HCT116 (cell line): ENCODE measurements around the gene SERGEF. TPM values are rescaled to one million over a fixed set of nuclear protein-coding genes. Genes with fewer than 3 reads are reported as not detected.

Experiments used
- ATAC-seq: fragments of 200-7000 bp; cut with Tn5 transposase; 2 replicates; pipeline ENCODE4 v1.9.1; 2020; ENCODE audit warnings: mild to moderate bottlenecking, moderate library complexity
- BruUV-seq: library from RNA; stranded (reverse); fragments of 400-500 nt; replicated peaks from 2 replicates; lab custom pipeline; 2021; lab: Mats Ljungman, UMichigan
- CTCF ChIA-PET: fragments of 300-600 bp; sonication (Branson Sonifier 250); formaldehyde crosslinking; loops from one replicate; lab custom pipeline; 2021; ENCODE audit warnings: antibody characterized with exemption; lab: Charles Lee
- POLR2A ChIA-PET: fragments of 300-600, 350-600 bp; sonication (Branson Sonifier 250); formaldehyde crosslinking; loops from one replicate; lab custom pipeline; 2021; ENCODE audit warnings: antibody characterized with exemption; lab: Charles Lee
- RAD21 ChIA-PET, 2 experiments: fragments of 300-600 bp; sonication (Branson Sonifier 250); formaldehyde crosslinking; loops; one replicate each; lab custom pipeline; 2023; ENCODE audit warnings: low total read pairs in 2 of 2; ENCODE audit not compliant: uncharacterized antibody in 2 of 2, unreplicated experiment in 2 of 2, low non-redundant PET in 1 of 2; lab: Charles Lee
- DNase-seq: peaks from one replicate; pipeline ENCODE4 v3.0.0-alpha.2; 2010; ENCODE audit warnings: low read depth, low spot score
- H2AFZ ChIP-seq: fragments of 200-600 bp; shearing (Covaris generic), sonication (generic); 2 replicates; pipeline ENCODE4 v1.6.1; 2017; ENCODE audit warnings: low read depth, mixed run types, mixed read lengths, antibody characterized with exemption, low read length; ENCODE audit not compliant: poor library complexity, severe bottlenecking
- H3K27ac ChIP-seq: 2 replicates; pipeline ENCODE4 v1.5.1; 2012; ENCODE audit warnings: low read depth, low read length
- H3K27me3 ChIP-seq: fragments of 200-600 bp; sonication (generic); 2 replicates; pipeline ENCODE4 v1.6.1; 2016; ENCODE audit warnings: mixed run types, low read length, mixed read lengths; ENCODE audit not compliant: insufficient read depth
- H3K36me3 ChIP-seq, 2 experiments: fragments of 200-500 bp in 1 of 2; fragments of 200-600 bp in 1 of 2; sonication (Bioruptor generic) in 1 of 2; sonication (generic) in 1 of 2; 2 replicates each; pipeline versions ENCODE4 v1.5.1 to v1.6.1; 2014 to 2016; ENCODE audit warnings: low read length in 2 of 2, inconsistent platforms in 1 of 2, mixed read lengths in 1 of 2, mixed run types in 1 of 2; ENCODE audit not compliant: insufficient read depth in 2 of 2, control insufficient read depth in 1 of 2
- H3K4me1 ChIP-seq, 2 experiments: fragments of 200-600 bp in 1 of 2; sonication (generic) in 1 of 2; 2 replicates each; pipeline versions ENCODE4 v1.5.1 to v1.6.1; 2012 to 2017; ENCODE audit warnings: low read length in 2 of 2, inconsistent platforms in 1 of 2, mild to moderate bottlenecking in 1 of 2, mixed read lengths in 1 of 2, mixed run types in 1 of 2, moderate library complexity in 1 of 2; ENCODE audit not compliant: insufficient read depth in 2 of 2, control insufficient read depth in 1 of 2
- H3K4me2 ChIP-seq: fragments of 200-600 bp; sonication (generic); 2 replicates; pipeline ENCODE4 v1.6.1; 2017; ENCODE audit warnings: mixed run types, low read length, mixed read lengths
- H3K4me3 ChIP-seq, 2 experiments: fragments of 200-600 bp in 1 of 2; sonication (generic) in 1 of 2; replicated peaks in 1 of 2; 2 replicates each; pipeline ENCODE4 v1.5.1; 2011 to 2016; ENCODE audit warnings: low read length in 2 of 2, control low read depth in 1 of 2, low read depth in 1 of 2, mild to moderate bottlenecking in 1 of 2, mixed read lengths in 1 of 2, mixed run types in 1 of 2
- H3K79me2 ChIP-seq: fragments of 200-600 bp; sonication (generic); 2 replicates; pipeline ENCODE4 v1.6.1; 2017; ENCODE audit warnings: mild to moderate bottlenecking, mixed run types, low read length, moderate library complexity, mixed read lengths; ENCODE audit not compliant: insufficient read depth
- H3K9ac ChIP-seq: fragments of 200-600 bp; sonication (generic); 2 replicates; pipeline ENCODE4 v1.6.1; 2016; ENCODE audit warnings: low read length, mixed read lengths
- H3K9me2 ChIP-seq: fragments of 200-600 bp; sonication (generic), shearing (Covaris generic); 2 replicates; pipeline ENCODE4 v1.6.1; 2017; ENCODE audit warnings: mixed run types, mild to moderate bottlenecking, moderate library complexity; ENCODE audit not compliant: insufficient read depth
- H3K9me3 ChIP-seq, 2 experiments: fragments of 200-500 bp in 1 of 2; fragments of 200-600 bp in 1 of 2; sonication (Bioruptor generic) in 1 of 2; sonication (generic) in 1 of 2; 2 replicates each; pipeline ENCODE4 v1.6.1; 2014 to 2017; ENCODE audit warnings: low read length in 2 of 2, mixed read lengths in 2 of 2, inconsistent platforms in 1 of 2, low read depth in 1 of 2, mild to moderate bottlenecking in 1 of 2, mixed run types in 1 of 2, moderate library complexity in 1 of 2; ENCODE audit not compliant: control insufficient read depth in 1 of 2, insufficient read depth in 1 of 2
- H4K20me1 ChIP-seq: fragments of 200-600 bp; sonication (generic), shearing (Covaris generic); 2 replicates; pipeline ENCODE4 v1.6.1; 2017; ENCODE audit warnings: mixed run types, mild to moderate bottlenecking, moderate library complexity; ENCODE audit not compliant: insufficient read depth
- CBX3 ChIP-seq: IDR thresholded peaks from 2 replicates; pipeline ENCODE4 v1.6.1; 2012; ENCODE audit warnings: low read depth
- CEBPB ChIP-seq: IDR thresholded peaks from 2 replicates; pipeline ENCODE4 v1.6.1; 2012; ENCODE audit warnings: low read depth
- EGR1 ChIP-seq: IDR thresholded peaks from 2 replicates; pipeline ENCODE4 v1.6.1; 2012; ENCODE audit warnings: low read depth
- ELF1 ChIP-seq: IDR thresholded peaks from 2 replicates; pipeline ENCODE4 v1.6.1; 2012; ENCODE audit warnings: low read depth, borderline replicate concordance
- EZH2 ChIP-seq: fragments of 200-600 bp; sonication (generic); IDR thresholded peaks from 2 replicates; pipeline ENCODE4 v1.6.1; 2017; ENCODE audit warnings: antibody characterized with exemption, mixed run types
- EZH2phosphoT487 ChIP-seq: fragments of 200-600 bp; IDR thresholded peaks from 2 replicates; pipeline ENCODE4 v1.6.1; 2018; ENCODE audit warnings: antibody characterized with exemption, borderline replicate concordance
- FOSL1 ChIP-seq: IDR thresholded peaks from 2 replicates; pipeline ENCODE4 v1.6.1; 2012; ENCODE audit warnings: low read depth
- POLR2A ChIP-seq: IDR thresholded peaks from 2 replicates; pipeline ENCODE4 v1.7.0; 2011; ENCODE audit warnings: borderline replicate concordance; ENCODE audit not compliant: insufficient read depth, insufficient read length; ENCODE audit errors: extremely low read depth
- SIN3A ChIP-seq: IDR thresholded peaks from 2 replicates; pipeline ENCODE4 v1.6.1; 2012; ENCODE audit warnings: low read depth
- SP1 ChIP-seq: IDR thresholded peaks from 2 replicates; pipeline ENCODE4 v1.6.1; 2012; ENCODE audit warnings: low read depth
- YY1 ChIP-seq: IDR thresholded peaks from 2 replicates; pipeline ENCODE4 v1.6.1; 2011; ENCODE audit warnings: low read length, low read depth, moderate library complexity, mild to moderate bottlenecking; ENCODE audit not compliant: insufficient replicate concordance; ENCODE audit errors: extremely low read depth
- ZFX ChIP-seq: fragments of 450-650 bp; IDR thresholded peaks from 2 replicates; pipeline ENCODE4 v1.6.1; 2017
- ZNF274 ChIP-seq: fragments of 200-500 bp; sonication (Bioruptor generic); IDR thresholded peaks from 2 replicates; pipeline ENCODE4 v1.6.1; 2014; ENCODE audit warnings: mild to moderate bottlenecking, low read depth, low read length, inconsistent platforms
- intact Hi-C: fragments of 100-400 bp; cut with micrococcal nuclease; formaldehyde crosslinking; loops from 2 replicates; pipeline ENCODE4 v1.10.0; 2022
- total RNA-seq: library from RNA; stranded (reverse); gene quantifications from one replicate; pipeline ENCODE4 v1.2.1, GENCODE V29; 2021; ENCODE audit not compliant: unreplicated experiment
- TF ChIP-seq, protein P1 (sequence below): IDR thresholded peaks from 2 replicates; pipeline ENCODE4 v1.6.1; 2012; ENCODE audit warnings: low read depth
- TF ChIP-seq, protein P2 (sequence below): IDR thresholded peaks from 2 replicates; pipeline ENCODE4 v1.6.1; 2011; ENCODE audit warnings: mild to moderate bottlenecking, low read length, moderate library complexity; ENCODE audit not compliant: insufficient replicate concordance; ENCODE audit errors: extremely low read depth
- TF ChIP-seq, protein P3 (sequence below): IDR thresholded peaks from 2 replicates; pipeline ENCODE4 v1.6.1; 2012
- TF ChIP-seq, protein P4 (sequence below), 3 experiments: fragments of 200-600 bp in 1 of 3; sonication (generic) in 1 of 3; IDR thresholded peaks in 2 of 3; conservative IDR thresholded peaks in 1 of 3; 2 replicates each; pipeline ENCODE4 v1.5.1; 2012 to 2017; ENCODE audit warnings: low read depth in 2 of 3, low read length in 2 of 3, antibody characterized with exemption in 1 of 3, borderline replicate concordance in 1 of 3, control low read depth in 1 of 3, mild to moderate bottlenecking in 1 of 3, mixed read lengths in 1 of 3, mixed run types in 1 of 3, moderate library complexity in 1 of 3; ENCODE audit not compliant: insufficient read depth in 1 of 3
- TF ChIP-seq, protein P5 (sequence below): IDR thresholded peaks from 2 replicates; pipeline ENCODE4 v1.6.1; 2012

The SERGEF gene
- total RNA-seq, 1 experiment from 2014 or later: 32.8 TPM

DNA sequence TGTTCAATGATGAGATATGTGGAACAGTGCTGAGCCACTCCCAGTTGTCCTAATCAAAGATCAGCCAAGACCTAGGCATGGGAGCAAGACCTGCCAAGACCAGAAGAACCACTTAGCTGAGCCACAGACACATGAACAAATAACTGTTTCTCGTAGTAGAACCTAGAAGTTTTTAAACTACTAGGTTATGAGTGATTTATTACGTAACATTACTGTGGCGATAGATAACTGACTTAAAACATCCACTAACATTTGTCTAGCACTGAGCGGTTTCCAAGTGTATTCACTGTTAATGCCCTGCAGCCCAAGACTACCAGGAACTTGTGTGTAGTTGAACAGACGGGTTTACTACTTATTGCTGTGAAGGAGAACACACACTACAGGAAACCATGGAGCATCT lies 120.4 kb downstream of the SERGEF start:
- POLR2A ChIA-PET: no interaction called here
- H3K79me2 ChIP-seq: no peaks in the 10 kb centered on the region
- CTCF ChIA-PET: no interaction called here
- no peak overlapping the region for H2AFZ ChIP-seq
- DNase-seq (no peak), ATAC-seq (no peak)
- no peak overlapping the region for H3K27ac ChIP-seq
- RAD21 ChIA-PET: no interaction called here
- no peaks in the 10 kb centered on the region for H3K9me3 ChIP-seq
- BruUV-seq: no TSS peak
- H3K27me3 ChIP-seq: no peaks in the 10 kb centered on the region
- H3K4me2 ChIP-seq: no peak overlapping the region
- no peaks in the 10 kb centered on the region for H3K4me1 ChIP-seq
- H3K9ac ChIP-seq: no peak overlapping the region
- intact Hi-C loops: no loop called here
- no peaks in the 10 kb centered on the region for H4K20me1 ChIP-seq
- TF ChIP-seq ZNF274 (no peak), CBX3 (no peak), ZFX (no peak), CEBPB (no peak), EZH2 (no peak), ELF1 (no peak), SP1 (no peak), POLR2A (no peak), YY1 (no peak), EGR1 (no peak), SIN3A (no peak), FOSL1 (no peak), EZH2phosphoT487 (no peak)
- TF ChIP-seq, protein P1, sequence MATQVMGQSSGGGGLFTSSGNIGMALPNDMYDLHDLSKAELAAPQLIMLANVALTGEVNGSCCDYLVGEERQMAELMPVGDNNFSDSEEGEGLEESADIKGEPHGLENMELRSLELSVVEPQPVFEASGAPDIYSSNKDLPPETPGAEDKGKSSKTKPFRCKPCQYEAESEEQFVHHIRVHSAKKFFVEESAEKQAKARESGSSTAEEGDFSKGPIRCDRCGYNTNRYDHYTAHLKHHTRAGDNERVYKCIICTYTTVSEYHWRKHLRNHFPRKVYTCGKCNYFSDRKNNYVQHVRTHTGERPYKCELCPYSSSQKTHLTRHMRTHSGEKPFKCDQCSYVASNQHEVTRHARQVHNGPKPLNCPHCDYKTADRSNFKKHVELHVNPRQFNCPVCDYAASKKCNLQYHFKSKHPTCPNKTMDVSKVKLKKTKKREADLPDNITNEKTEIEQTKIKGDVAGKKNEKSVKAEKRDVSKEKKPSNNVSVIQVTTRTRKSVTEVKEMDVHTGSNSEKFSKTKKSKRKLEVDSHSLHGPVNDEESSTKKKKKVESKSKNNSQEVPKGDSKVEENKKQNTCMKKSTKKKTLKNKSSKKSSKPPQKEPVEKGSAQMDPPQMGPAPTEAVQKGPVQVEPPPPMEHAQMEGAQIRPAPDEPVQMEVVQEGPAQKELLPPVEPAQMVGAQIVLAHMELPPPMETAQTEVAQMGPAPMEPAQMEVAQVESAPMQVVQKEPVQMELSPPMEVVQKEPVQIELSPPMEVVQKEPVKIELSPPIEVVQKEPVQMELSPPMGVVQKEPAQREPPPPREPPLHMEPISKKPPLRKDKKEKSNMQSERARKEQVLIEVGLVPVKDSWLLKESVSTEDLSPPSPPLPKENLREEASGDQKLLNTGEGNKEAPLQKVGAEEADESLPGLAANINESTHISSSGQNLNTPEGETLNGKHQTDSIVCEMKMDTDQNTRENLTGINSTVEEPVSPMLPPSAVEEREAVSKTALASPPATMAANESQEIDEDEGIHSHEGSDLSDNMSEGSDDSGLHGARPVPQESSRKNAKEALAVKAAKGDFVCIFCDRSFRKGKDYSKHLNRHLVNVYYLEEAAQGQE: no peak
- TF ChIP-seq, protein P2, sequence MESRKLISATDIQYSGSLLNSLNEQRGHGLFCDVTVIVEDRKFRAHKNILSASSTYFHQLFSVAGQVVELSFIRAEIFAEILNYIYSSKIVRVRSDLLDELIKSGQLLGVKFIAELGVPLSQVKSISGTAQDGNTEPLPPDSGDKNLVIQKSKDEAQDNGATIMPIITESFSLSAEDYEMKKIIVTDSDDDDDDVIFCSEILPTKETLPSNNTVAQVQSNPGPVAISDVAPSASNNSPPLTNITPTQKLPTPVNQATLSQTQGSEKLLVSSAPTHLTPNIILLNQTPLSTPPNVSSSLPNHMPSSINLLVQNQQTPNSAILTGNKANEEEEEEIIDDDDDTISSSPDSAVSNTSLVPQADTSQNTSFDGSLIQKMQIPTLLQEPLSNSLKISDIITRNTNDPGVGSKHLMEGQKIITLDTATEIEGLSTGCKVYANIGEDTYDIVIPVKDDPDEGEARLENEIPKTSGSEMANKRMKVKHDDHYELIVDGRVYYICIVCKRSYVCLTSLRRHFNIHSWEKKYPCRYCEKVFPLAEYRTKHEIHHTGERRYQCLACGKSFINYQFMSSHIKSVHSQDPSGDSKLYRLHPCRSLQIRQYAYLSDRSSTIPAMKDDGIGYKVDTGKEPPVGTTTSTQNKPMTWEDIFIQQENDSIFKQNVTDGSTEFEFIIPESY: no peak
- TF ChIP-seq, protein P3, sequence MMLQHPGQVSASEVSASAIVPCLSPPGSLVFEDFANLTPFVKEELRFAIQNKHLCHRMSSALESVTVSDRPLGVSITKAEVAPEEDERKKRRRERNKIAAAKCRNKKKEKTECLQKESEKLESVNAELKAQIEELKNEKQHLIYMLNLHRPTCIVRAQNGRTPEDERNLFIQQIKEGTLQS: no peak
- TF ChIP-seq, protein P4, sequence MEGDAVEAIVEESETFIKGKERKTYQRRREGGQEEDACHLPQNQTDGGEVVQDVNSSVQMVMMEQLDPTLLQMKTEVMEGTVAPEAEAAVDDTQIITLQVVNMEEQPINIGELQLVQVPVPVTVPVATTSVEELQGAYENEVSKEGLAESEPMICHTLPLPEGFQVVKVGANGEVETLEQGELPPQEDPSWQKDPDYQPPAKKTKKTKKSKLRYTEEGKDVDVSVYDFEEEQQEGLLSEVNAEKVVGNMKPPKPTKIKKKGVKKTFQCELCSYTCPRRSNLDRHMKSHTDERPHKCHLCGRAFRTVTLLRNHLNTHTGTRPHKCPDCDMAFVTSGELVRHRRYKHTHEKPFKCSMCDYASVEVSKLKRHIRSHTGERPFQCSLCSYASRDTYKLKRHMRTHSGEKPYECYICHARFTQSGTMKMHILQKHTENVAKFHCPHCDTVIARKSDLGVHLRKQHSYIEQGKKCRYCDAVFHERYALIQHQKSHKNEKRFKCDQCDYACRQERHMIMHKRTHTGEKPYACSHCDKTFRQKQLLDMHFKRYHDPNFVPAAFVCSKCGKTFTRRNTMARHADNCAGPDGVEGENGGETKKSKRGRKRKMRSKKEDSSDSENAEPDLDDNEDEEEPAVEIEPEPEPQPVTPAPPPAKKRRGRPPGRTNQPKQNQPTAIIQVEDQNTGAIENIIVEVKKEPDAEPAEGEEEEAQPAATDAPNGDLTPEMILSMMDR (IDR thresholded peaks at IDR 0.05 in 2 of 3, conservative IDR thresholded peaks at IDR 0.05 in 1 of 3; ENCODE audit: borderline replicate concordance in 1 of 3, insufficient read depth in 1 of 3, low read depth in 2 of 3, low read length in 2 of 3): no peak
- TF ChIP-seq, protein P5, sequence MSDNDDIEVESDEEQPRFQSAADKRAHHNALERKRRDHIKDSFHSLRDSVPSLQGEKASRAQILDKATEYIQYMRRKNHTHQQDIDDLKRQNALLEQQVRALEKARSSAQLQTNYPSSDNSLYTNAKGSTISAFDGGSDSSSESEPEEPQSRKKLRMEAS: no peak
- H3K9me2 ChIP-seq: no peaks in the 10 kb centered on the region
- no peaks in the 10 kb centered on the region for H3K36me3 ChIP-seq
- H3K4me3 ChIP-seq: no peak overlapping the region
